Measurements from ENCODE around the gene AHRR. TPM values are rescaled to one million over a fixed set of nuclear protein-coding genes. Genes with fewer than 3 reads are reported as not detected.

Gene AHRR
- total and polyA plus RNA-seq, 9 of the 15 experiments (the other 6 are each of a cell fraction or from before 2014, with no cell fraction given), result 0.06 to 1.6 (median 0.75) TPM; not detected in 1

DNA sequence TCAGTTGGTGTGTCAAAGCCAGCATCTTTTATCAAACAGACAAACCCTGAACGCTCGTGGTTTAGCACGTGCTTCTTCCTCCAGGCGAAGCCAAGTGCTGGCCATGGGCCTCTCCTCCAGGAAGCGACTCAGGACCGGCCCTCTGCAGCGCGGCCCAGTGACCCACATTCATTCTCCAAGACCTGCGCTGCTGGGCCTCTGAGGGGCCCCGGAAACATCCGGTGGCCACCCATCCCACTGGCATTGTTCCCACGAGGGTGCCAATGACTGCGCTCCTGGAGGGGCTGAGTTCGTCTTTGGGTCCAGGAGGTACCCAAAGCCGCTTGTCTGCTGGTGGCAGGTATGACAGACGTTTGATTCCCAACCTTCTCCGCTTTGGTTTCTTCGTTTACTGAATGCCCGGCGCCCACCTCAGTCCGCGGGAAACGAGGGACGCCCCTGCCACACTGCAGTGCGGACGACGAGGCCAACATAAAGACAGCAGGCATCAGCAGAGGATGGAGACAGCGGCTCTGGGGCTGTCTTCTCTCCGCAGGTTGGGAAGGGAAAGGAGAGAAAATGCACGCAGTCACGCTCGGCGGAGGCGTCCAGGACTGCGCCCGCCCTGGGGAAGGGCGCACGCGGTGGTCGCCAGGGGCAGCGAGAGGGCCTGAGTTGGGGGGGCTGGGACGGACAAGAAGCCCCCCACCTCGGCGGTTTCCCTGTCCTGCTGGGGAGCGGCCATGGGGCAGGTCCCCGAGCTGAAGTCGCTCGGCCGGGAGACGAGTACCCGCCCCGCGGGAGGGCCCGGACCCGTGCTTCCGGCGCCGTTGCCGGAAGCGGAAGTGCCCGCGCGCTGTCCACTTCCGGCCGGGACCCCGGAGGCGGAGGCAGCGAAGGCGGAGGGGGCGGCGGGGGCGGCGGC lies 121.1 kb downstream of the AHRR start, which contains the start of gene EXOC3 (continued):
- TF ChIP-seq YY1 (IDR thresholded peaks at IDR 0.05; ENCODE audit: borderline replicate concordance in 1 of 3, control insufficient read depth in 1 of 3, extremely low read depth in 1 of 3, insufficient read depth in 3 of 3, insufficient read length in 1 of 3, insufficient replicate concordance in 2 of 3, low read depth in 1 of 3, low read length in 2 of 3) (peak in 2 of 3 experiments; percentile 73 to 87), ZNF311 (CRISPR knock-in tag; IDR thresholded peaks at IDR 0.05) (no peak), HNRNPLL (IDR thresholded peaks at IDR 0.05; ENCODE audit: low read depth, low read length, poor library complexity, severe bottlenecking) (peak; percentile 33), MAZ (CRISPR knock-in tag; conservative IDR thresholded peaks at IDR 0.05 in 1 of 2, IDR thresholded peaks at IDR 0.05 in 1 of 2) (peak; percentile 57 to 83), HDGF (IDR thresholded peaks at IDR 0.05) (no peak), ZNF324 (CRISPR knock-in tag; IDR thresholded peaks at IDR 0.05) (no peak), GTF2F1 (IDR thresholded peaks at IDR 0.05; ENCODE audit: low read depth, low read length) (0 out of 2 replicates have a peak, but pooled peaks have one; percentile 16), RNF2 (IDR thresholded peaks at IDR 0.05) (0 out of 2 replicates have a peak, but pooled peaks have one; percentile 16), KLF1 (tag; IDR thresholded peaks at IDR 0.05) (0 out of 2 replicates have a peak, but pooled peaks have one; percentile 47), ZNF253 (CRISPR knock-in tag; conservative IDR thresholded peaks at IDR 0.05) (no peak), DACH1 (IDR thresholded peaks at IDR 0.05; ENCODE audit: partially characterized antibody) (no peak), POLR2G (IDR thresholded peaks at IDR 0.05; ENCODE audit: low read depth, low read length) (peak; percentile 96), CBX3 (IDR thresholded peaks at IDR 0.05; ENCODE audit: borderline replicate concordance in 1 of 2, low read length in 2 of 2) (peak in 1 of 2 experiments; percentile 80; a peak in 1 of 3 replicates)
- TF ChIP-seq, protein P1, sequence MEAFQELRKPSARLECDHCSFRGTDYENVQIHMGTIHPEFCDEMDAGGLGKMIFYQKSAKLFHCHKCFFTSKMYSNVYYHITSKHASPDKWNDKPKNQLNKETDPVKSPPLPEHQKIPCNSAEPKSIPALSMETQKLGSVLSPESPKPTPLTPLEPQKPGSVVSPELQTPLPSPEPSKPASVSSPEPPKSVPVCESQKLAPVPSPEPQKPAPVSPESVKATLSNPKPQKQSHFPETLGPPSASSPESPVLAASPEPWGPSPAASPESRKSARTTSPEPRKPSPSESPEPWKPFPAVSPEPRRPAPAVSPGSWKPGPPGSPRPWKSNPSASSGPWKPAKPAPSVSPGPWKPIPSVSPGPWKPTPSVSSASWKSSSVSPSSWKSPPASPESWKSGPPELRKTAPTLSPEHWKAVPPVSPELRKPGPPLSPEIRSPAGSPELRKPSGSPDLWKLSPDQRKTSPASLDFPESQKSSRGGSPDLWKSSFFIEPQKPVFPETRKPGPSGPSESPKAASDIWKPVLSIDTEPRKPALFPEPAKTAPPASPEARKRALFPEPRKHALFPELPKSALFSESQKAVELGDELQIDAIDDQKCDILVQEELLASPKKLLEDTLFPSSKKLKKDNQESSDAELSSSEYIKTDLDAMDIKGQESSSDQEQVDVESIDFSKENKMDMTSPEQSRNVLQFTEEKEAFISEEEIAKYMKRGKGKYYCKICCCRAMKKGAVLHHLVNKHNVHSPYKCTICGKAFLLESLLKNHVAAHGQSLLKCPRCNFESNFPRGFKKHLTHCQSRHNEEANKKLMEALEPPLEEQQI (IDR thresholded peaks at IDR 0.05), result no peak
- TF ChIP-seq, protein P2, sequence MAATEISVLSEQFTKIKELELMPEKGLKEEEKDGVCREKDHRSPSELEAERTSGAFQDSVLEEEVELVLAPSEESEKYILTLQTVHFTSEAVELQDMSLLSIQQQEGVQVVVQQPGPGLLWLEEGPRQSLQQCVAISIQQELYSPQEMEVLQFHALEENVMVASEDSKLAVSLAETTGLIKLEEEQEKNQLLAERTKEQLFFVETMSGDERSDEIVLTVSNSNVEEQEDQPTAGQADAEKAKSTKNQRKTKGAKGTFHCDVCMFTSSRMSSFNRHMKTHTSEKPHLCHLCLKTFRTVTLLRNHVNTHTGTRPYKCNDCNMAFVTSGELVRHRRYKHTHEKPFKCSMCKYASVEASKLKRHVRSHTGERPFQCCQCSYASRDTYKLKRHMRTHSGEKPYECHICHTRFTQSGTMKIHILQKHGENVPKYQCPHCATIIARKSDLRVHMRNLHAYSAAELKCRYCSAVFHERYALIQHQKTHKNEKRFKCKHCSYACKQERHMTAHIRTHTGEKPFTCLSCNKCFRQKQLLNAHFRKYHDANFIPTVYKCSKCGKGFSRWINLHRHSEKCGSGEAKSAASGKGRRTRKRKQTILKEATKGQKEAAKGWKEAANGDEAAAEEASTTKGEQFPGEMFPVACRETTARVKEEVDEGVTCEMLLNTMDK (IDR thresholded peaks at IDR 0.05; ENCODE audit: borderline replicate concordance, insufficient read depth, low read depth, low read length, poor library complexity, severe bottlenecking), result peak; percentile 12
- TF ChIP-seq, protein P3, sequence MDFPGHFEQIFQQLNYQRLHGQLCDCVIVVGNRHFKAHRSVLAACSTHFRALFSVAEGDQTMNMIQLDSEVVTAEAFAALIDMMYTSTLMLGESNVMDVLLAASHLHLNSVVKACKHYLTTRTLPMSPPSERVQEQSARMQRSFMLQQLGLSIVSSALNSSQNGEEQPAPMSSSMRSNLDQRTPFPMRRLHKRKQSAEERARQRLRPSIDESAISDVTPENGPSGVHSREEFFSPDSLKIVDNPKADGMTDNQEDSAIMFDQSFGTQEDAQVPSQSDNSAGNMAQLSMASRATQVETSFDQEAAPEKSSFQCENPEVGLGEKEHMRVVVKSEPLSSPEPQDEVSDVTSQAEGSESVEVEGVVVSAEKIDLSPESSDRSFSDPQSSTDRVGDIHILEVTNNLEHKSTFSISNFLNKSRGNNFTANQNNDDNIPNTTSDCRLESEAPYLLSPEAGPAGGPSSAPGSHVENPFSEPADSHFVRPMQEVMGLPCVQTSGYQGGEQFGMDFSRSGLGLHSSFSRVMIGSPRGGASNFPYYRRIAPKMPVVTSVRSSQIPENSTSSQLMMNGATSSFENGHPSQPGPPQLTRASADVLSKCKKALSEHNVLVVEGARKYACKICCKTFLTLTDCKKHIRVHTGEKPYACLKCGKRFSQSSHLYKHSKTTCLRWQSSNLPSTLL (IDR thresholded peaks at IDR 0.05), result no peak
- TF ChIP-seq, protein P4, sequence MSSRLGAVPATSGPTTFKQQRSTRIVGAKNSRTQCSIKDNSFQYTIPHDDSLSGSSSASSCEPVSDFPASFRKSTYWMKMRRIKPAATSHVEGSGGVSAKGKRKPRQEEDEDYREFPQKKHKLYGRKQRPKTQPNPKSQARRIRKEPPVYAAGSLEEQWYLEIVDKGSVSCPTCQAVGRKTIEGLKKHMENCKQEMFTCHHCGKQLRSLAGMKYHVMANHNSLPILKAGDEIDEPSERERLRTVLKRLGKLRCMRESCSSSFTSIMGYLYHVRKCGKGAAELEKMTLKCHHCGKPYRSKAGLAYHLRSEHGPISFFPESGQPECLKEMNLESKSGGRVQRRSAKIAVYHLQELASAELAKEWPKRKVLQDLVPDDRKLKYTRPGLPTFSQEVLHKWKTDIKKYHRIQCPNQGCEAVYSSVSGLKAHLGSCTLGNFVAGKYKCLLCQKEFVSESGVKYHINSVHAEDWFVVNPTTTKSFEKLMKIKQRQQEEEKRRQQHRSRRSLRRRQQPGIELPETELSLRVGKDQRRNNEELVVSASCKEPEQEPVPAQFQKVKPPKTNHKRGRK (tag; IDR thresholded peaks at IDR 0.05), result no peak
